Peyer's patch (tissue), 4 donors: ENCODE data around the gene BBLN. TPM values are rescaled to one million over a fixed set of nuclear protein-coding genes. Genes with fewer than 3 reads are reported as not detected.

Experiments
- DNase-seq, 3 donors: peaks; one replicate each; pipeline ENCODE4 v3.0.0-alpha.2; 2017 to 2019
- H3K27ac ChIP-seq, 4 donors: fragments of 200-600 bp; sonication (generic); one replicate each; pipeline ENCODE4 v1.5.1; 2016 to 2019
- H3K27me3 ChIP-seq, 2 donors: fragments of 200-600 bp; sonication (generic); one replicate each; pipeline ENCODE4 v1.5.1; 2019
- H3K36me3 ChIP-seq, 3 donors: fragments of 200-600 bp; sonication (generic); one replicate each; pipeline ENCODE4 v1.5.1; 2016 to 2019
- H3K4me1 ChIP-seq, 4 donors: fragments of 200-600 bp; sonication (generic); one replicate each; pipeline ENCODE4 v1.5.1; 2016 to 2019
- H3K4me3 ChIP-seq, 4 donors: fragments of 200-600 bp; sonication (generic); 1 replicate in 3 of 4; 2 replicates in 1 of 4; pipeline ENCODE4 v1.5.1; 2016 to 2019; ENCODE audit warnings: mild to moderate bottlenecking in 1 of 4
- H3K9me3 ChIP-seq, 4 donors: fragments of 200-600 bp; sonication (generic); one replicate each; pipeline ENCODE4 v1.5.1; 2016 to 2019; ENCODE audit warnings: mild to moderate bottlenecking in 1 of 4
- CTCF ChIP-seq, 6 experiments: fragments of 450-650 bp in 4 of 6; fragments of 200-600 bp in 2 of 6; sonication (generic) in 1 of 6; IDR thresholded peaks; one replicate each; pipeline ENCODE4 v1.5.1; 2017 to 2019; ENCODE audit warnings: antibody characterized with exemption in 6 of 6, mild to moderate bottlenecking in 3 of 6, moderate library complexity in 1 of 6
- POLR2A ChIP-seq, 2 donors: fragments of 450-650 bp; IDR thresholded peaks; one replicate each; pipeline ENCODE4 v1.5.1; 2017; ENCODE audit warnings: antibody characterized with exemption in 2 of 2, mild to moderate bottlenecking in 2 of 2, moderate library complexity in 2 of 2
- total RNA-seq, 4 donors: library from RNA; depleted of rRNA; stranded (reverse); fragments of >200 nt; gene quantifications; one replicate each; pipeline ENCODE4 v1.1.0, GENCODE V29; 2016

BBLN gene
- total RNA-seq, 4 donors from 2014 or later = 38.8 to 93.7 (median 70.2) TPM

DNA sequence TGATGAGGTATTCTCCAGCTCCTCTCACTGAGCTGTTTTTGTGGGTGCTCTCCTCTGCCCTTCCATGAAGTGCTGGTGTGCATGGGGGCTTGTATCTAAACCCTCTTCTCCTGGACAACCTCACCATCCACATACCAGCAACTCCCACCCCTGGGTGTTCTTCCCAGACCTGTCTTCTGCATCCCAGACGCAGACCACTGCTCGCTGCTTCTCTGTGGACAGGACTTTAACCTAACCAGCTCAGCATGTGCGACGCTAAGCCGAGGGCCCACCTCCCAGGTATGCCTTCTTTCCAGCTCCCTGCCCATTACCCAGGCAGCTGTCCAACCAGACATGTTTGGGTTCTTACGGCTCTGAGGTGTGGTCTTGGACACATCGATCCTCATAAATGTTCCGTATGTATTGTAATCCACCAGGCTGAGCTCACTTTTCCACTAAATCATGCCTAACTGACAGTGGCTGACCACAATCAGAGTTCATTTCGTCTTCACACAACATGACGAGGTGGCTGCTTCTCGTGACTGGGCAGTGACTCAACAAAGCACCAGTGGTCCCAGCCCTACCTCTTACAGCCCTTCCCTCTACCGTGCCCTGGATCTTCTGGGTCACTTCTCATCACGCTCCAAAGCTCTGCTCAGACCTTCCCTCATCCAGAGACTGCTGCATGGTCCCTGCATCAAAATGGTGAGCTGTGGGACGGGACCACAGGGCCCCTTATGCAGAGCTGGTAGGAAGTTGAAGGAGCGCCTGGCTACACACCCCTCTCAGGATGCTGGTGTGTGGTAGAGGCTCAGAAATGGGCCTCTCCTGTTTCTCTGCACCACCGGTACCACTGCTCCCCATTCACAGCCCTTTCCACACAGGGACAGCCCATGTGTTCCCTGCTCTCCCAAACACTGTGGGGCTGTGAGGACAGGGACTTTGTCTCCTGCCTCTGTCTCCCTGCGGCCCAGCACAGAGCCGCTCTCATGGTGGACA lies 23.0 kb upstream of the BBLN start:
- H3K27me3 ChIP-seq = no peaks in the 10 kb centered on the region
- H3K4me1 ChIP-seq = no peaks in the 10 kb centered on the region
- no peaks in the 10 kb centered on the region for H3K36me3 ChIP-seq
- no peak for TF ChIP-seq POLR2A (IDR thresholded peaks at IDR 0.05)
- no peak for TF ChIP-seq CTCF (IDR thresholded peaks at IDR 0.05)
- peak in 1 of 3 donors; percentile 15 for DNase-seq
- H3K4me3 ChIP-seq = no peak overlapping the region
- H3K9me3 ChIP-seq = no peaks in the 10 kb centered on the region
- no peak overlapping the region for H3K27ac ChIP-seq

GRCh38 chr9:128138001-128138400 lies 22.1 kb upstream of the BBLN start:
- H3K4me1 ChIP-seq = no peaks in the 10 kb centered on the region
- H3K4me3 ChIP-seq = no peak overlapping the region
- DNase-seq = peak in 1 of 3 donors; percentile 28
- TF ChIP-seq CTCF (IDR thresholded peaks at IDR 0.05) (no peak), POLR2A (IDR thresholded peaks at IDR 0.05) (no peak)
- no peaks in the 10 kb centered on the region for H3K27me3 ChIP-seq
- H3K36me3 ChIP-seq = no peaks in the 10 kb centered on the region
- no peaks in the 10 kb centered on the region for H3K9me3 ChIP-seq
- no peak overlapping the region for H3K27ac ChIP-seq

GRCh38 chr9:128139621-128140020 lies 20.4 kb upstream of the BBLN start:
- H3K4me3 ChIP-seq = no peak overlapping the region
- no peaks in the 10 kb centered on the region for H3K9me3 ChIP-seq
- TF ChIP-seq POLR2A (IDR thresholded peaks at IDR 0.05) = no peak
- H3K27me3 ChIP-seq = no peaks in the 10 kb centered on the region
- no peak for DNase-seq
- H3K27ac ChIP-seq = no peak overlapping the region
- H3K36me3 ChIP-seq = no peaks in the 10 kb centered on the region
- H3K4me1 ChIP-seq = no peaks in the 10 kb centered on the region

GRCh38 chr9:128141604-128142003 lies 18.5 kb upstream of the BBLN start:
- no peaks in the 10 kb centered on the region for H3K27me3 ChIP-seq
- H3K4me1 ChIP-seq = no peaks in the 10 kb centered on the region
- H3K4me3 ChIP-seq = no peak overlapping the region
- DNase-seq = peak in 1 of 3 donors; percentile 19
- no peaks in the 10 kb centered on the region for H3K9me3 ChIP-seq
- no peak for TF ChIP-seq CTCF (IDR thresholded peaks at IDR 0.05)
- TF ChIP-seq POLR2A (IDR thresholded peaks at IDR 0.05) = no peak
- no peak overlapping the region for H3K27ac ChIP-seq
- no peaks in the 10 kb centered on the region for H3K36me3 ChIP-seq

GRCh38 chr9:128142061-128142460 lies 18.0 kb upstream of the BBLN start:
- no peak for TF ChIP-seq CTCF (IDR thresholded peaks at IDR 0.05)
- Histone ChIP-seq H3K27me3 (no peaks in the 10 kb centered on the region), H3K4me1 (no peaks in the 10 kb centered on the region), H3K36me3 (no peaks in the 10 kb centered on the region), H3K4me3 (no peak overlapping the region), H3K9me3 (no peaks in the 10 kb centered on the region), H3K27ac (no peak overlapping the region)
- peak in 1 of 3 donors; percentile 29 for DNase-seq

GRCh38 chr9:128142596-128142995 lies 17.5 kb upstream of the BBLN start:
- Histone ChIP-seq H3K27me3 (no peaks in the 10 kb centered on the region), H3K9me3 (no peaks in the 10 kb centered on the region), H3K4me1 (no peaks in the 10 kb centered on the region), H3K27ac (no peak overlapping the region), H3K4me3 (no peak overlapping the region), H3K36me3 (no peaks in the 10 kb centered on the region)
- DNase-seq = peak in 1 of 3 donors; percentile 16
- TF ChIP-seq CTCF (IDR thresholded peaks at IDR 0.05) (no peak), POLR2A (IDR thresholded peaks at IDR 0.05) (no peak)
